Keratinocyte (primary cell): Measurements from ENCODE around the gene GGA2. TPM values are rescaled to one million over a fixed set of nuclear protein-coding genes. Genes with fewer than 3 reads are reported as not detected.

ENCODE experiments used
- DNase-seq: peaks from one replicate; pipeline ENCODE4 v3.0.0-alpha.2; 2011; ENCODE audit warnings: low read depth, missing footprints, low spot score
- FAIRE-seq: peaks from 2 replicates; lab custom pipeline; 2011; peaks lifted over from hg19 to GRCh38; lab: Jason Lieb, UNC
- H2AFZ ChIP-seq: 2 replicates; pipeline ENCODE4 v1.6.0; 2012; ENCODE audit warnings: low read length, control low read depth, inconsistent platforms; ENCODE audit not compliant: control insufficient read depth
- H3K27ac ChIP-seq: 2 replicates; pipeline ENCODE4 v1.5.1; 2011; ENCODE audit warnings: low read length; ENCODE audit not compliant: control insufficient read depth, insufficient read depth
- H3K27me3 ChIP-seq: 3 replicates; pipeline ENCODE4 v1.6.0; 2011; ENCODE audit warnings: low read length; ENCODE audit not compliant: control insufficient read depth, insufficient read depth; ENCODE audit errors: extremely low read depth
- H3K36me3 ChIP-seq, 2 experiments: 2 replicates in 1 of 2; 3 replicates in 1 of 2; pipeline ENCODE4 v1.5.1; 2011; ENCODE audit warnings: low read length in 2 of 2, mild to moderate bottlenecking in 1 of 2; ENCODE audit not compliant: control insufficient read depth in 2 of 2, insufficient read depth in 2 of 2; ENCODE audit errors: extremely low read depth in 1 of 2
- H3K4me1 ChIP-seq: 3 replicates; pipeline ENCODE4 v1.5.1; 2011; ENCODE audit warnings: low read length; ENCODE audit not compliant: control insufficient read depth, insufficient read depth; ENCODE audit errors: extremely low read depth
- H3K4me2 ChIP-seq: 3 replicates; pipeline ENCODE4 v1.6.0; 2011; ENCODE audit warnings: low read depth, low read length; ENCODE audit not compliant: control insufficient read depth, insufficient read depth; ENCODE audit errors: extremely low read depth
- H3K4me3 ChIP-seq, 3 experiments: fragments of 200-600 bp in 1 of 3; sonication (generic) in 1 of 3; 2 replicates in 2 of 3; 3 replicates in 1 of 3; pipeline ENCODE4 v1.5.1; 2011 to 2016; ENCODE audit warnings: low read length in 3 of 3, mild to moderate bottlenecking in 3 of 3, control low read depth in 2 of 3, inconsistent platforms in 1 of 3, low read depth in 1 of 3, mixed read lengths in 1 of 3, mixed run types in 1 of 3, moderate library complexity in 1 of 3; ENCODE audit not compliant: control insufficient read depth in 2 of 3, insufficient read depth in 2 of 3; ENCODE audit errors: extremely low read depth in 1 of 3
- H3K79me2 ChIP-seq: 2 replicates; pipeline ENCODE4 v1.6.0; 2012; ENCODE audit warnings: low read length; ENCODE audit not compliant: control insufficient read depth, insufficient read depth
- H3K9ac ChIP-seq: 3 replicates; pipeline ENCODE4 v1.6.0; 2011; ENCODE audit warnings: low read length; ENCODE audit not compliant: control insufficient read depth, insufficient read depth; ENCODE audit errors: extremely low read depth
- H3K9me1 ChIP-seq: 3 replicates; pipeline ENCODE4 v1.6.0; 2011; ENCODE audit warnings: low read length; ENCODE audit not compliant: control insufficient read depth, insufficient read depth; ENCODE audit errors: extremely low read depth
- H3K9me3 ChIP-seq: 2 replicates; pipeline ENCODE4 v1.5.1; 2012; ENCODE audit warnings: low read depth, low read length; ENCODE audit not compliant: control insufficient read depth
- H4K20me1 ChIP-seq: 3 replicates; pipeline ENCODE4 v1.6.0; 2011; ENCODE audit warnings: low read length; ENCODE audit not compliant: control insufficient read depth, insufficient read depth; ENCODE audit errors: extremely low read depth
- CTCF ChIP-seq, 3 experiments: IDR thresholded peaks in 1 of 3; conservative IDR thresholded peaks in 1 of 3; optimal IDR thresholded peaks in 1 of 3; 2 replicates in 2 of 3; 3 replicates in 1 of 3; pipeline versions ENCODE3 to v1.5.1; 2011; ENCODE audit warnings: low read length in 3 of 3, mild to moderate bottlenecking in 3 of 3, moderate library complexity in 2 of 3, control low read depth in 1 of 3, inconsistent platforms in 1 of 3; ENCODE audit not compliant: insufficient read depth in 2 of 3; ENCODE audit errors: extremely low read depth in 1 of 3
- EZH2 ChIP-seq: IDR thresholded peaks from one replicate; pipeline ENCODE4 v1.6.1; 2012; ENCODE audit warnings: inconsistent platforms, mild to moderate bottlenecking, low read length, moderate library complexity
- dilution Hi-C: fragments of 300-500 bp; cut with MboI; formaldehyde crosslinking; loops from one replicate; pipeline ENCODE4 v1.7.0; 2020; ENCODE audit warnings: low sequenced_read_pairs; ENCODE audit not compliant: extremely low pct_ligation_motif_present
- polyA plus RNA-seq, 5 experiments: library from polyadenylated mRNA; depleted of rRNA in 3 of 5; stranded (reverse) in 3 of 5; stranded (forward) in 1 of 5; unstranded in 1 of 5; fragments of >200 nt; gene quantifications; 1 replicate in 1 of 5; 2 replicates in 3 of 5; 3 replicates in 1 of 5; pipeline versions ENCODE4 v1.2.1 to v1.2.3, GENCODE V29; 2011 to 2012; ENCODE audit warnings: missing spikeins in 2 of 5, low read depth in 1 of 5, low replicate concordance in 1 of 5

Gene GGA2
- polyA plus RNA-seq, 1 donor (not counting 4 experiments of a cell fraction or from before 2014, with no cell fraction given): 54.1 TPM

DNA sequence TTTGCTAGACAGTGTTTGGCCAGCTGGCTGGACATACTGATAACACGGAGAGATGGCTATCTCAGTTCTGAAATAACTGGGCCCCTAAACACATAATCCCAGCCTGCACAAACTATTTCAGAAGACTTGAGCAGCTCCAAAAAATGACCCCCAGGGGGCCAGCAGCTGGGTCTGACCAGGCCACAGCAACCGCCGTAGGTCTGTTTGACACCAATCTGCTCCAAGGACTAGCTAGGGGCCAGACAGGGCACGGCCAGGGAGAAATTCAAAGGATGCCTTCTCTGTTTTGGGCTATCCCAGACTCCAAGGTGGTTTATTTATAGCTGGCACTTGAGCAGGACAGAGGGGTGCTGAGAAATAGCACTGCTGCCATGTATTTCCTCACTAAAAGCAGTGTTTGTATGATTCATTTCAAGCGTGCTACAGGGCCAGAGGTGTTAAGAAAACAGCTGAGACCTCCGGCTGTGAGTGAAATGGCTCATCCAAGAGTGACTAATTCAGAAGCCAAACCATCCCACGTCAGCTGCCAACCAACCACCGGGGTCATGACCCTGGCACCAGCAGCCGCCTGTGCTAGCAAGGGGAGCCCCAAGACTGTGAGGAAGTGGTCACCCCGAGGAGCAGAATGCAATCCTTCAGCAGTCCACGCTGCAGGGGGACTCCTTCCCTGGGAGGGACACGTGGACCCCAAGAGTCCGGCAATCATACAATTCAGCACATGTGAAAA, 5.7 kb downstream of the GGA2 start:
- DNase-seq (peak; percentile 73), FAIRE-seq (peak; percentile 81)
- no peaks in the 10 kb centered on the region for H3K9me1 ChIP-seq
- H3K9me3 ChIP-seq: no peaks in the 10 kb centered on the region
- H3K79me2 ChIP-seq: peaks cover 58% of the 10 kb centered on the region
- peaks cover 49% of the 10 kb centered on the region for H3K4me1 ChIP-seq
- H3K9ac ChIP-seq: peak overlapping the region; percentile 64
- H3K27me3 ChIP-seq: no peaks in the 10 kb centered on the region
- TF ChIP-seq EZH2 (no peak), CTCF (optimal IDR thresholded peaks at IDR 0.05 in 1 of 3, IDR thresholded peaks at IDR 0.05 in 1 of 3, conservative IDR thresholded peaks at IDR 0.05 in 1 of 3; ENCODE audit: extremely low read depth in 1 of 3, insufficient read depth in 2 of 3, low read length in 3 of 3) (no peak)
- H4K20me1 ChIP-seq: peaks cover 19% of the 10 kb centered on the region
- H2AFZ ChIP-seq: no peak overlapping the region
- peak overlapping the region; percentile 89 for H3K27ac ChIP-seq
- peak overlapping the region in 2 of 3 experiments; percentile 6 to 12 for H3K4me3 ChIP-seq
- H3K36me3 ChIP-seq: no peaks in the 10 kb centered on the region
- H3K4me2 ChIP-seq: peak overlapping the region; percentile 82
- dilution Hi-C loops: no loop called here

GRCh38 chr16:23504076-23504452, 6.2 kb downstream of the GGA2 start:
- H2AFZ ChIP-seq: no peak overlapping the region
- no peaks in the 10 kb centered on the region for H3K36me3 ChIP-seq
- peak overlapping the region; percentile 89 for H3K27ac ChIP-seq
- peak overlapping the region in 2 of 3 experiments; percentile 6 to 12 for H3K4me3 ChIP-seq
- no peaks in the 10 kb centered on the region for H3K9me3 ChIP-seq
- peak; percentile 82 for FAIRE-seq
- peak overlapping the region; percentile 82 for H3K4me2 ChIP-seq
- H3K27me3 ChIP-seq: no peaks in the 10 kb centered on the region
- peaks cover 52% of the 10 kb centered on the region for H3K4me1 ChIP-seq
- TF ChIP-seq CTCF (optimal IDR thresholded peaks at IDR 0.05 in 1 of 3, IDR thresholded peaks at IDR 0.05 in 1 of 3, conservative IDR thresholded peaks at IDR 0.05 in 1 of 3; ENCODE audit: extremely low read depth in 1 of 3, insufficient read depth in 2 of 3, low read length in 3 of 3) (no peak), EZH2 (no peak)
- DNase-seq: peak; percentile 65
- H3K79me2 ChIP-seq: peaks cover 56% of the 10 kb centered on the region
- no peaks in the 10 kb centered on the region for H3K9me1 ChIP-seq
- dilution Hi-C loops: no loop called here
- peak overlapping the region; percentile 64 for H3K9ac ChIP-seq
- H4K20me1 ChIP-seq: peaks cover 19% of the 10 kb centered on the region
